H1 (cell line): ENCODE results near the gene PDE6B. TPM values are rescaled to one million over a fixed set of nuclear protein-coding genes. Genes with fewer than 3 reads are reported as not detected.

Experiments used
- CTCF ChIA-PET: fragments of 300-600 bp; sonication (Branson Sonifier 250); formaldehyde crosslinking; loops from one replicate; lab custom pipeline; 2021; ENCODE audit not compliant: partially characterized antibody; lab: Charles Lee
- POLR2A ChIA-PET: fragments of 300-600 bp; sonication (Branson Sonifier 250); formaldehyde crosslinking; loops from one replicate; lab custom pipeline; 2021; ENCODE audit warnings: inconsistent platforms; ENCODE audit not compliant: partially characterized antibody; lab: Charles Lee
- DNase-seq, 2 experiments: peaks; one replicate each; pipeline versions ENCODE4 v3.0.0 to v3.0.0-alpha.2; 2010 to 2022; ENCODE audit warnings: low spot score in 2 of 2, low read depth in 1 of 2, mixed read lengths in 1 of 2
- FAIRE-seq: peaks from 2 replicates; lab custom pipeline; 2011; peaks lifted over from hg19 to GRCh38; lab: Jason Lieb, UNC
- H2AFZ ChIP-seq: 2 replicates; pipeline ENCODE4 v1.8.1; 2012; ENCODE audit warnings: low read length, inconsistent platforms
- H2AK5ac ChIP-seq: 2 replicates; pipeline ENCODE4 v1.6.1; 2013; ENCODE audit warnings: low read depth, low read length
- H2BK120ac ChIP-seq: replicated peaks from 2 replicates; pipeline ENCODE3; 2013; ENCODE audit warnings: low read depth, low read length, inconsistent platforms
- H2BK12ac ChIP-seq: 2 replicates; pipeline ENCODE4 v1.6.1; 2013; ENCODE audit warnings: low read depth, low read length
- H2BK15ac ChIP-seq: 2 replicates; pipeline ENCODE4 v1.6.1; 2013; ENCODE audit warnings: low read length
- H2BK20ac ChIP-seq: 2 replicates; pipeline ENCODE4 v1.6.1; 2013; ENCODE audit warnings: low read length
- H2BK5ac ChIP-seq: 2 replicates; pipeline ENCODE4 v1.6.1; 2013; ENCODE audit warnings: low read depth, low read length
- H3K14ac ChIP-seq: 2 replicates; pipeline ENCODE4 v1.6.1; 2013; ENCODE audit warnings: inconsistent platforms; ENCODE audit not compliant: insufficient read length
- H3K18ac ChIP-seq: 2 replicates; pipeline ENCODE4 v1.6.1; 2013; ENCODE audit warnings: low read length; ENCODE audit errors: extremely low read depth
- H3K23ac ChIP-seq: 2 replicates; pipeline ENCODE4 v1.6.1; 2013; ENCODE audit warnings: inconsistent platforms; ENCODE audit not compliant: insufficient read length
- H3K23me2 ChIP-seq: 2 replicates; pipeline ENCODE4 v1.6.1; 2013; ENCODE audit warnings: low read depth, low read length
- H3K27ac ChIP-seq: 2 replicates; pipeline ENCODE4 v1.6.1; 2011; ENCODE audit warnings: low read depth, low read length, inconsistent platforms
- H3K27me3 ChIP-seq, 4 experiments: replicated peaks in 1 of 4; 1 replicate in 1 of 4; 2 replicates in 3 of 4; pipeline versions ENCODE4 v1.6.1 to v1.8.1; 2011 to 2013; ENCODE audit warnings: low read length in 3 of 4, mild to moderate bottlenecking in 3 of 4, inconsistent platforms in 2 of 4, mixed read lengths in 2 of 4, moderate library complexity in 1 of 4; ENCODE audit not compliant: control insufficient read depth in 3 of 4, insufficient read depth in 3 of 4; ENCODE audit errors: extremely low read depth in 1 of 4
- H3K36me3 ChIP-seq, 4 experiments: 2 replicates each; pipeline versions ENCODE4 v1.6.1 to v1.8.1; 2011 to 2013; ENCODE audit warnings: mild to moderate bottlenecking in 4 of 4, low read length in 3 of 4, moderate library complexity in 2 of 4, control low read depth in 1 of 4, inconsistent platforms in 1 of 4; ENCODE audit not compliant: insufficient read depth in 4 of 4, control insufficient read depth in 2 of 4
- H3K4ac ChIP-seq: replicated peaks from 2 replicates; pipeline ENCODE3; 2013; ENCODE audit warnings: low read length, low read depth, mixed read lengths, inconsistent platforms; ENCODE audit not compliant: insufficient read length
- H3K4me1 ChIP-seq, 4 experiments: replicated peaks in 1 of 4; 1 replicate in 1 of 4; 2 replicates in 3 of 4; pipeline versions ENCODE4 v1.6.1 to v1.8.1; 2011 to 2013; ENCODE audit warnings: low read length in 3 of 4, inconsistent platforms in 2 of 4, mixed read lengths in 1 of 4; ENCODE audit not compliant: insufficient read depth in 4 of 4, control insufficient read depth in 3 of 4
- H3K4me2 ChIP-seq, 2 experiments: 2 replicates each; pipeline versions ENCODE4 v1.6.1 to v1.8.1; 2011 to 2013; ENCODE audit warnings: low read depth in 2 of 2, low read length in 2 of 2, control low read depth in 1 of 2, inconsistent platforms in 1 of 2, mild to moderate bottlenecking in 1 of 2; ENCODE audit not compliant: insufficient read depth in 1 of 2
- H3K4me3 ChIP-seq, 4 experiments: fragments of 200-600, 300-600 bp in 1 of 4; sonication (generic), shearing (Covaris generic), sonication (Bioruptor Twin) in 1 of 4; 2 replicates each; pipeline versions ENCODE4 v1.5.1 to v1.8.1; 2011 to 2016; ENCODE audit warnings: low read length in 4 of 4, low read depth in 3 of 4, control low read depth in 2 of 4, inconsistent platforms in 2 of 4, mild to moderate bottlenecking in 2 of 4, mixed read lengths in 1 of 4, moderate library complexity in 1 of 4; ENCODE audit not compliant: insufficient read depth in 2 of 4; ENCODE audit errors: extremely low read depth in 1 of 4
- H3K56ac ChIP-seq: replicated peaks from 2 replicates; pipeline ENCODE3; 2013; ENCODE audit warnings: low read depth, mild to moderate bottlenecking, mixed read lengths, low read length, inconsistent platforms; ENCODE audit not compliant: insufficient read length
- H3K79me1 ChIP-seq: 2 replicates; pipeline ENCODE4 v1.6.1; 2013; ENCODE audit warnings: low read depth, low read length, control low read depth
- H3K79me2 ChIP-seq, 2 experiments: 2 replicates each; pipeline versions ENCODE4 v1.6.1 to v1.8.1; 2012 to 2013; ENCODE audit warnings: low read length in 2 of 2, mild to moderate bottlenecking in 2 of 2, inconsistent platforms in 1 of 2; ENCODE audit not compliant: insufficient read depth in 2 of 2, control insufficient read depth in 1 of 2
- H3K9ac ChIP-seq, 4 experiments: replicated peaks in 1 of 4; 1 replicate in 1 of 4; 2 replicates in 3 of 4; pipeline versions ENCODE4 v1.6.1 to v1.8.1; 2011 to 2013; ENCODE audit warnings: low read depth in 3 of 4, low read length in 3 of 4, control low read depth in 2 of 4, mild to moderate bottlenecking in 2 of 4, moderate library complexity in 2 of 4, inconsistent platforms in 1 of 4; ENCODE audit errors: extremely low read depth in 1 of 4
- H3K9me3 ChIP-seq, 2 experiments: 2 replicates each; pipeline versions ENCODE4 v1.6.1 to v1.8.1; 2012 to 2013; ENCODE audit warnings: mild to moderate bottlenecking in 2 of 2, moderate library complexity in 2 of 2, control low read depth in 1 of 2, inconsistent platforms in 1 of 2, low read depth in 1 of 2, low read length in 1 of 2, mixed read lengths in 1 of 2; ENCODE audit not compliant: insufficient read depth in 2 of 2
- H4K20me1 ChIP-seq, 2 experiments: replicated peaks in 1 of 2; 2 replicates each; pipeline versions ENCODE3 to v1.8.1; 2011 to 2013; ENCODE audit warnings: inconsistent platforms in 2 of 2, low read length in 2 of 2, mild to moderate bottlenecking in 1 of 2; ENCODE audit not compliant: insufficient read depth in 2 of 2, control insufficient read depth in 1 of 2
- H4K5ac ChIP-seq: 2 replicates; pipeline ENCODE4 v1.6.1; 2013; ENCODE audit warnings: low read length, low read depth, mixed read lengths, inconsistent platforms; ENCODE audit not compliant: insufficient read length
- H4K8ac ChIP-seq: 2 replicates; pipeline ENCODE4 v1.8.0; 2013; ENCODE audit warnings: mild to moderate bottlenecking, moderate library complexity, low read length, inconsistent platforms; ENCODE audit not compliant: insufficient read depth; ENCODE audit errors: extremely low read depth
- H4K91ac ChIP-seq: replicated peaks from 2 replicates; pipeline ENCODE3; 2013; ENCODE audit warnings: low read length, mixed read lengths, inconsistent platforms; ENCODE audit not compliant: insufficient read length
- BCL11A ChIP-seq, 2 experiments: IDR thresholded peaks; one replicate each; pipeline ENCODE4 v1.6.1; 2011; ENCODE audit warnings: low read depth in 2 of 2, low read length in 2 of 2, mild to moderate bottlenecking in 2 of 2
- CHD2 ChIP-seq: IDR thresholded peaks from 2 replicates; pipeline ENCODE4 v1.6.1; 2012; ENCODE audit warnings: low read length, improper control_type of control experiment
- RBBP5 ChIP-seq: IDR thresholded peaks from 2 replicates; pipeline ENCODE4 v1.7.1; 2012; ENCODE audit warnings: low read depth, mild to moderate bottlenecking, inconsistent platforms, low read length, moderate library complexity, borderline replicate concordance
- RNF2 ChIP-seq: fragments of 200-900, 300-1000 bp; sonication (generic); IDR thresholded peaks from 2 replicates; pipeline ENCODE4 v1.7.1; 2016; ENCODE audit warnings: borderline replicate concordance, low read depth, mild to moderate bottlenecking, antibody characterized with exemption, low read length; ENCODE audit not compliant: poor library complexity, severe bottlenecking; ENCODE audit errors: missing control alignments
- WGBS, 2 experiments: shearing (Covaris generic) in 1 of 2; methylation state at CpG; one replicate each; pipeline versions ENCODE4 v1.1.6 to v1.1.7; 2013 to 2015; ENCODE audit warnings: low lambda C conversion rate in 2 of 2, mixed read lengths in 2 of 2, inconsistent platforms in 1 of 2, low coverage in 1 of 2, missing lambda C conversion rate in 1 of 2; ENCODE audit not compliant: insufficient replicate concordance in 2 of 2, insufficient coverage in 1 of 2, insufficient read length in 1 of 2; ENCODE audit errors: extremely low coverage in 1 of 2, missing lambda C conversion rate in 1 of 2; 5-methylcytosine and 5-hydroxymethylcytosine counted together
- polyA plus RNA-seq, 7 experiments: library from polyadenylated mRNA; depleted of rRNA in 3 of 7; stranded (reverse) in 5 of 7; unstranded in 2 of 7; fragments of >200 nt in 5 of 7; fragments of 200-250 nt in 2 of 7; gene quantifications; 1 replicate in 5 of 7; 2 replicates in 1 of 7; 4 replicates in 1 of 7; pipeline versions ENCODE4 v1.2.1 to v1.2.3, GENCODE V29; 2011 to 2013; ENCODE audit warnings: missing spikeins in 2 of 7, mixed read lengths in 2 of 7
- total RNA-seq: library from RNA; stranded (reverse); fragmentation: NEBNext Ultra II Directional; extraction: Animal tissue kit (Norgen Biotek cat#: 25700); gene quantifications from 2 replicates; pipeline ENCODE4 v1.2.1, GENCODE V29; 2021

The PDE6B gene
- total and polyA plus RNA-seq, 2 of the 8 experiments (the other 6 are each of a cell fraction or from before 2014, with no cell fraction given), result 4.1 to 8.4 TPM

GRCh38 chr4:654871-655463 is 29.6 kb downstream of the PDE6B start:
- 88% methylated on average over 16 of the region's 17 CpGs; no CpG with 5 or more reads in 1 of the 2 experiments for WGBS, 2 experiments
- no peaks in the 10 kb centered on the region for H3K4me1 ChIP-seq
- H3K18ac ChIP-seq, result no peak overlapping the region
- no peak overlapping the region for H4K8ac ChIP-seq
- H3K56ac ChIP-seq, result no peak overlapping the region
- no peak overlapping the region for H2BK15ac ChIP-seq
- H3K27me3 ChIP-seq, result peaks cover 0 to 11% (median 0%) of the 10 kb centered on the region in 4 experiments; a peak in 2 of 7 replicates
- no peak overlapping the region for H3K4ac ChIP-seq
- H2AK5ac ChIP-seq, result no peak overlapping the region
- no peak overlapping the region for H2BK120ac ChIP-seq
- no peak for FAIRE-seq
- DNase-seq, result no peak
- H3K4me3 ChIP-seq, result no peak overlapping the region
- H3K36me3 ChIP-seq, result no peaks in the 10 kb centered on the region; a peak in 1 of 8 replicates
- H4K5ac ChIP-seq, result no peak overlapping the region
- no peaks in the 10 kb centered on the region; the same call in 1 of the 2 replicates for H3K23me2 ChIP-seq
- no peak overlapping the region for H3K4me2 ChIP-seq
- no peak overlapping the region for H3K9ac ChIP-seq
- H3K27ac ChIP-seq, result no peak overlapping the region
- no peak overlapping the region for H2AFZ ChIP-seq
- ChIA-PET CTCF (no interaction called here), POLR2A (interaction anchor here (1.9 to 2.8 kb wide), 2 partner anchors 8 to 11 kb away, joined by 4 to 11 read pairs; no protein-coding TSS in a partner anchor)
- H4K91ac ChIP-seq, result no peak overlapping the region
- no peaks in the 10 kb centered on the region for H3K9me3 ChIP-seq
- no peak for TF ChIP-seq CHD2
- no peak for TF ChIP-seq RBBP5
- TF ChIP-seq BCL11A (IDR thresholded peaks at IDR 0.05; ENCODE audit: low read depth in 2 of 2, low read length in 2 of 2), result no peak
- TF ChIP-seq RNF2, result no peak
- no peak overlapping the region for H2BK20ac ChIP-seq
- no peak overlapping the region for H3K14ac ChIP-seq
- H3K79me1 ChIP-seq, result no peaks in the 10 kb centered on the region
- H3K79me2 ChIP-seq, result no peaks in the 10 kb centered on the region
- no peak overlapping the region for H3K23ac ChIP-seq
- no peak overlapping the region for H2BK5ac ChIP-seq
- H4K20me1 ChIP-seq, result peaks cover 0 to 16% of the 10 kb centered on the region in 2 experiments
- H2BK12ac ChIP-seq, result no peak overlapping the region
